HCT116 (cell line): ENCODE results near the gene FERMT2. TPM values are rescaled to one million over a fixed set of nuclear protein-coding genes. Genes with fewer than 3 reads are reported as not detected.
A peak's percentile ranks its signal among the peaks of the same experiment; 100 is the strongest.

ENCODE experiments used
- ATAC-seq: fragments of 200-7000 bp; cut with Tn5 transposase; 2 replicates; pipeline ENCODE4 v1.9.1; 2020; ENCODE audit warnings: mild to moderate bottlenecking, moderate library complexity
- BruUV-seq: library from RNA; stranded (reverse); fragments of 400-500 nt; replicated peaks from 2 replicates; lab custom pipeline; 2021; lab: Mats Ljungman, UMichigan
- CTCF ChIA-PET: fragments of 300-600 bp; sonication (Branson Sonifier 250); formaldehyde crosslinking; loops from one replicate; lab custom pipeline; 2021; ENCODE audit warnings: antibody characterized with exemption; lab: Charles Lee
- POLR2A ChIA-PET: fragments of 300-600, 350-600 bp; sonication (Branson Sonifier 250); formaldehyde crosslinking; loops from one replicate; lab custom pipeline; 2021; ENCODE audit warnings: antibody characterized with exemption; lab: Charles Lee
- RAD21 ChIA-PET, 2 experiments: fragments of 300-600 bp; sonication (Branson Sonifier 250); formaldehyde crosslinking; loops; one replicate each; lab custom pipeline; 2023; ENCODE audit warnings: low total read pairs in 2 of 2; ENCODE audit not compliant: uncharacterized antibody in 2 of 2, unreplicated experiment in 2 of 2, low non-redundant PET in 1 of 2; lab: Charles Lee
- DNase-seq: peaks from one replicate; pipeline ENCODE4 v3.0.0-alpha.2; 2010; ENCODE audit warnings: low read depth, low spot score
- H2AFZ ChIP-seq: fragments of 200-600 bp; shearing (Covaris generic), sonication (generic); 2 replicates; pipeline ENCODE4 v1.6.1; 2017; ENCODE audit warnings: low read depth, mixed run types, mixed read lengths, antibody characterized with exemption, low read length; ENCODE audit not compliant: poor library complexity, severe bottlenecking
- H3K27ac ChIP-seq: 2 replicates; pipeline ENCODE4 v1.5.1; 2012; ENCODE audit warnings: low read depth, low read length
- H3K27me3 ChIP-seq: fragments of 200-600 bp; sonication (generic); 2 replicates; pipeline ENCODE4 v1.6.1; 2016; ENCODE audit warnings: mixed run types, low read length, mixed read lengths; ENCODE audit not compliant: insufficient read depth
- H3K36me3 ChIP-seq, 2 experiments: fragments of 200-500 bp in 1 of 2; fragments of 200-600 bp in 1 of 2; sonication (Bioruptor generic) in 1 of 2; sonication (generic) in 1 of 2; 2 replicates each; pipeline versions ENCODE4 v1.5.1 to v1.6.1; 2014 to 2016; ENCODE audit warnings: low read length in 2 of 2, inconsistent platforms in 1 of 2, mixed read lengths in 1 of 2, mixed run types in 1 of 2; ENCODE audit not compliant: insufficient read depth in 2 of 2, control insufficient read depth in 1 of 2
- H3K4me1 ChIP-seq, 2 experiments: fragments of 200-600 bp in 1 of 2; sonication (generic) in 1 of 2; 2 replicates each; pipeline versions ENCODE4 v1.5.1 to v1.6.1; 2012 to 2017; ENCODE audit warnings: low read length in 2 of 2, inconsistent platforms in 1 of 2, mild to moderate bottlenecking in 1 of 2, mixed read lengths in 1 of 2, mixed run types in 1 of 2, moderate library complexity in 1 of 2; ENCODE audit not compliant: insufficient read depth in 2 of 2, control insufficient read depth in 1 of 2
- H3K4me2 ChIP-seq: fragments of 200-600 bp; sonication (generic); 2 replicates; pipeline ENCODE4 v1.6.1; 2017; ENCODE audit warnings: mixed run types, low read length, mixed read lengths
- H3K4me3 ChIP-seq, 2 experiments: fragments of 200-600 bp in 1 of 2; sonication (generic) in 1 of 2; replicated peaks in 1 of 2; 2 replicates each; pipeline ENCODE4 v1.5.1; 2011 to 2016; ENCODE audit warnings: low read length in 2 of 2, control low read depth in 1 of 2, low read depth in 1 of 2, mild to moderate bottlenecking in 1 of 2, mixed read lengths in 1 of 2, mixed run types in 1 of 2
- H3K79me2 ChIP-seq: fragments of 200-600 bp; sonication (generic); 2 replicates; pipeline ENCODE4 v1.6.1; 2017; ENCODE audit warnings: mild to moderate bottlenecking, mixed run types, low read length, moderate library complexity, mixed read lengths; ENCODE audit not compliant: insufficient read depth
- H3K9ac ChIP-seq: fragments of 200-600 bp; sonication (generic); 2 replicates; pipeline ENCODE4 v1.6.1; 2016; ENCODE audit warnings: low read length, mixed read lengths
- H3K9me2 ChIP-seq: fragments of 200-600 bp; sonication (generic), shearing (Covaris generic); 2 replicates; pipeline ENCODE4 v1.6.1; 2017; ENCODE audit warnings: mixed run types, mild to moderate bottlenecking, moderate library complexity; ENCODE audit not compliant: insufficient read depth
- H3K9me3 ChIP-seq, 2 experiments: fragments of 200-500 bp in 1 of 2; fragments of 200-600 bp in 1 of 2; sonication (Bioruptor generic) in 1 of 2; sonication (generic) in 1 of 2; 2 replicates each; pipeline ENCODE4 v1.6.1; 2014 to 2017; ENCODE audit warnings: low read length in 2 of 2, mixed read lengths in 2 of 2, inconsistent platforms in 1 of 2, low read depth in 1 of 2, mild to moderate bottlenecking in 1 of 2, mixed run types in 1 of 2, moderate library complexity in 1 of 2; ENCODE audit not compliant: control insufficient read depth in 1 of 2, insufficient read depth in 1 of 2
- H4K20me1 ChIP-seq: fragments of 200-600 bp; sonication (generic), shearing (Covaris generic); 2 replicates; pipeline ENCODE4 v1.6.1; 2017; ENCODE audit warnings: mixed run types, mild to moderate bottlenecking, moderate library complexity; ENCODE audit not compliant: insufficient read depth
- CBX3 ChIP-seq: IDR thresholded peaks from 2 replicates; pipeline ENCODE4 v1.6.1; 2012; ENCODE audit warnings: low read depth
- CEBPB ChIP-seq: IDR thresholded peaks from 2 replicates; pipeline ENCODE4 v1.6.1; 2012; ENCODE audit warnings: low read depth
- EGR1 ChIP-seq: IDR thresholded peaks from 2 replicates; pipeline ENCODE4 v1.6.1; 2012; ENCODE audit warnings: low read depth
- ELF1 ChIP-seq: IDR thresholded peaks from 2 replicates; pipeline ENCODE4 v1.6.1; 2012; ENCODE audit warnings: low read depth, borderline replicate concordance
- EZH2phosphoT487 ChIP-seq: fragments of 200-600 bp; IDR thresholded peaks from 2 replicates; pipeline ENCODE4 v1.6.1; 2018; ENCODE audit warnings: antibody characterized with exemption, borderline replicate concordance
- JUND ChIP-seq: IDR thresholded peaks from 2 replicates; pipeline ENCODE4 v1.6.1; 2012
- POLR2A ChIP-seq: IDR thresholded peaks from 2 replicates; pipeline ENCODE4 v1.7.0; 2011; ENCODE audit warnings: borderline replicate concordance; ENCODE audit not compliant: insufficient read depth, insufficient read length; ENCODE audit errors: extremely low read depth
- RAD21 ChIP-seq: IDR thresholded peaks from 2 replicates; pipeline ENCODE4 v1.6.1; 2012; ENCODE audit warnings: low read depth, mild to moderate bottlenecking
- SP1 ChIP-seq: IDR thresholded peaks from 2 replicates; pipeline ENCODE4 v1.6.1; 2012; ENCODE audit warnings: low read depth
- SRF ChIP-seq: IDR thresholded peaks from 2 replicates; pipeline ENCODE4 v1.6.1; 2012; ENCODE audit warnings: low read depth
- TCF7L2 ChIP-seq: IDR thresholded peaks from 2 replicates; pipeline ENCODE4 v1.7.0; 2011; ENCODE audit warnings: borderline replicate concordance, inconsistent platforms; ENCODE audit not compliant: insufficient read depth, insufficient read length; ENCODE audit errors: extremely low read depth
- YY1 ChIP-seq: IDR thresholded peaks from 2 replicates; pipeline ENCODE4 v1.6.1; 2011; ENCODE audit warnings: low read length, low read depth, moderate library complexity, mild to moderate bottlenecking; ENCODE audit not compliant: insufficient replicate concordance; ENCODE audit errors: extremely low read depth
- ZFX ChIP-seq: fragments of 450-650 bp; IDR thresholded peaks from 2 replicates; pipeline ENCODE4 v1.6.1; 2017
- intact Hi-C: fragments of 100-400 bp; cut with micrococcal nuclease; formaldehyde crosslinking; loops from 2 replicates; pipeline ENCODE4 v1.10.0; 2022
- total RNA-seq: library from RNA; stranded (reverse); gene quantifications from one replicate; pipeline ENCODE4 v1.2.1, GENCODE V29; 2021; ENCODE audit not compliant: unreplicated experiment
- TF ChIP-seq, protein P1 (sequence below): IDR thresholded peaks from 2 replicates; pipeline ENCODE4 v1.6.1; 2012
- TF ChIP-seq, protein P2 (sequence below): IDR thresholded peaks from 2 replicates; pipeline ENCODE4 v1.6.1; 2012
- TF ChIP-seq, protein P3 (sequence below), 3 experiments: fragments of 200-600 bp in 1 of 3; sonication (generic) in 1 of 3; IDR thresholded peaks in 2 of 3; conservative IDR thresholded peaks in 1 of 3; 2 replicates each; pipeline ENCODE4 v1.5.1; 2012 to 2017; ENCODE audit warnings: low read depth in 2 of 3, low read length in 2 of 3, antibody characterized with exemption in 1 of 3, borderline replicate concordance in 1 of 3, control low read depth in 1 of 3, mild to moderate bottlenecking in 1 of 3, mixed read lengths in 1 of 3, mixed run types in 1 of 3, moderate library complexity in 1 of 3; ENCODE audit not compliant: insufficient read depth in 1 of 3

FERMT2 gene
- total RNA-seq, 1 experiment from 2014 or later: 24.8 TPM

DNA sequence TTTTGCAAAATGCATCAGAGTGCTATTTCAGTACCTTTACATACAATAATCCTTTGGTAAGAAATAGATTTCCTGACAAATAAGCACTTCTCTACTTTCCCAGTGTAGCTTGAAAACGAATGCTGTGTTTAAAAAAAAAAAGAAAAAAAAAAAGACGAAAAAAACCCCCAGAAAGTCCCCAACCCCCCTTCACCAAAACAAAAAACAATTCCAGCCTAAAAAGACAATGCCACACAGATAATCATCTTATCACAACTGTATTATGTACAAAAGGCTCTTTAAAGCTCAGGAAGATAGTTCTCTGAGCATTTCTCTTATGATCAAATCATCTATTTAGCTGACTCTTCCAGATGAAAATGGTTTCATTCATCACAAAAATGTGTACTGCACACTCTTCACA, 1.6 kb downstream of the FERMT2 start:
- H4K20me1 ChIP-seq: peaks cover 3% of the 10 kb centered on the region; the same call in 1 of the 2 replicates
- DNase-seq: no peak
- intact Hi-C loops: no loop called here
- peaks cover 11 to 22% of the 10 kb centered on the region in 2 experiments; a peak in 3 of 4 replicates for H3K4me1 ChIP-seq
- peaks cover 43% of the 10 kb centered on the region for H3K79me2 ChIP-seq
- ChIA-PET POLR2A (interaction anchor here (0.7 to 1.4 kb wide), 2 partner anchors 12 to 598 kb away, joined by 3 to 4 read pairs; no protein-coding TSS in a partner anchor), RAD21 (interaction anchor here in 1 of 2 experiments (0.7 kb wide), 1 partner anchor 31 kb away, joined by 4 read pairs; no protein-coding TSS in a partner anchor), CTCF (no interaction called here)
- TF ChIP-seq, protein P1, sequence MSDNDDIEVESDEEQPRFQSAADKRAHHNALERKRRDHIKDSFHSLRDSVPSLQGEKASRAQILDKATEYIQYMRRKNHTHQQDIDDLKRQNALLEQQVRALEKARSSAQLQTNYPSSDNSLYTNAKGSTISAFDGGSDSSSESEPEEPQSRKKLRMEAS: no peak
- TF ChIP-seq, protein P2, sequence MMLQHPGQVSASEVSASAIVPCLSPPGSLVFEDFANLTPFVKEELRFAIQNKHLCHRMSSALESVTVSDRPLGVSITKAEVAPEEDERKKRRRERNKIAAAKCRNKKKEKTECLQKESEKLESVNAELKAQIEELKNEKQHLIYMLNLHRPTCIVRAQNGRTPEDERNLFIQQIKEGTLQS: no peak
- TF ChIP-seq ZFX: no peak
- no peak for TF ChIP-seq POLR2A
- TF ChIP-seq EZH2phosphoT487: no peak
- no peak for TF ChIP-seq CEBPB
- no peaks in the 10 kb centered on the region for H3K9me2 ChIP-seq
- peak overlapping the region; percentile 86 for H3K4me2 ChIP-seq
- H3K9me3 ChIP-seq: no peaks in the 10 kb centered on the region
- no peak overlapping the region for H3K27ac ChIP-seq
- no peak overlapping the region for H2AFZ ChIP-seq
- H3K27me3 ChIP-seq: no peaks in the 10 kb centered on the region
- ATAC-seq: no peak
- no TSS peak for BruUV-seq
- peak overlapping the region; percentile 80 to 92 for H3K4me3 ChIP-seq
- peaks cover 0 to 2% of the 10 kb centered on the region in 2 experiments; a peak in 2 of 4 replicates for H3K36me3 ChIP-seq
- peak overlapping the region; percentile 75 for H3K9ac ChIP-seq

DNA sequence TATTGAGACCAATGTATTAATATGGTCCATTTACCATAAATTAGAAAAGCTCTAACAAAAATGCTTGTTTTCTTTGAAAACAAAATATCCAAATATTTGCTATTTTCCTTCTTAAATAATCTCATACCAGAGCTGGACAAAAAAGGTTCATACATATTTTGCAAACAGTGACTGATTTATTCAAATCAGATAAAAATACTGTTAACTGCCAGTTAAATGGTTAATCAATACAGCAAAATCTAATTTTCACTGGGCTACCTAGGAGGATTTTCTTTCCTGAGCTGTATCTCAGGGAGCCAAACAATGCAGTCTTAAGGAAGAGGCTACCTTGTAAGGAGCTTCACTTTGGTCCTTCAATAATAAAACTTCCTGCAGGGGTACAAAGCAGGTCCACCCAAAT, 2.0 kb downstream of the FERMT2 start:
- RAD21 ChIA-PET: no interaction called here
- no peak overlapping the region; a peak in 1 of 4 replicates for H3K4me3 ChIP-seq
- H3K4me2 ChIP-seq: peak overlapping the region; percentile 86
- intact Hi-C loops: no loop called here
- peaks cover 11 to 22% of the 10 kb centered on the region in 2 experiments; a peak in 3 of 4 replicates for H3K4me1 ChIP-seq
- H3K9me2 ChIP-seq: no peaks in the 10 kb centered on the region
- H2AFZ ChIP-seq: no peak overlapping the region
- H3K9ac ChIP-seq: no peak overlapping the region
- H3K27me3 ChIP-seq: no peaks in the 10 kb centered on the region
- DNase-seq: no peak
- peaks cover 0 to 2% of the 10 kb centered on the region in 2 experiments; a peak in 2 of 4 replicates for H3K36me3 ChIP-seq
- peaks cover 3% of the 10 kb centered on the region; the same call in 1 of the 2 replicates for H4K20me1 ChIP-seq
- H3K27ac ChIP-seq: no peak overlapping the region
- CTCF ChIA-PET: no interaction called here
- POLR2A ChIA-PET: interaction anchor here (0.7 to 1.4 kb wide), 2 partner anchors 12 to 598 kb away, joined by 3 to 4 read pairs; no protein-coding TSS in a partner anchor
- BruUV-seq: no TSS peak
- H3K79me2 ChIP-seq: peaks cover 43% of the 10 kb centered on the region
- H3K9me3 ChIP-seq: no peaks in the 10 kb centered on the region
- ATAC-seq: no peak
- TF ChIP-seq YY1: no peak
- TF ChIP-seq, protein P3, sequence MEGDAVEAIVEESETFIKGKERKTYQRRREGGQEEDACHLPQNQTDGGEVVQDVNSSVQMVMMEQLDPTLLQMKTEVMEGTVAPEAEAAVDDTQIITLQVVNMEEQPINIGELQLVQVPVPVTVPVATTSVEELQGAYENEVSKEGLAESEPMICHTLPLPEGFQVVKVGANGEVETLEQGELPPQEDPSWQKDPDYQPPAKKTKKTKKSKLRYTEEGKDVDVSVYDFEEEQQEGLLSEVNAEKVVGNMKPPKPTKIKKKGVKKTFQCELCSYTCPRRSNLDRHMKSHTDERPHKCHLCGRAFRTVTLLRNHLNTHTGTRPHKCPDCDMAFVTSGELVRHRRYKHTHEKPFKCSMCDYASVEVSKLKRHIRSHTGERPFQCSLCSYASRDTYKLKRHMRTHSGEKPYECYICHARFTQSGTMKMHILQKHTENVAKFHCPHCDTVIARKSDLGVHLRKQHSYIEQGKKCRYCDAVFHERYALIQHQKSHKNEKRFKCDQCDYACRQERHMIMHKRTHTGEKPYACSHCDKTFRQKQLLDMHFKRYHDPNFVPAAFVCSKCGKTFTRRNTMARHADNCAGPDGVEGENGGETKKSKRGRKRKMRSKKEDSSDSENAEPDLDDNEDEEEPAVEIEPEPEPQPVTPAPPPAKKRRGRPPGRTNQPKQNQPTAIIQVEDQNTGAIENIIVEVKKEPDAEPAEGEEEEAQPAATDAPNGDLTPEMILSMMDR (IDR thresholded peaks at IDR 0.05 in 2 of 3, conservative IDR thresholded peaks at IDR 0.05 in 1 of 3; ENCODE audit: borderline replicate concordance in 1 of 3, insufficient read depth in 1 of 3, low read depth in 2 of 3, low read length in 2 of 3): no peak
- TF ChIP-seq EGR1: no peak
- no peak for TF ChIP-seq SRF
- TF ChIP-seq, protein P1: no peak
- TF ChIP-seq EZH2phosphoT487: no peak
- no peak for TF ChIP-seq ZFX
- TF ChIP-seq ELF1: no peak
- TF ChIP-seq JUND: no peak
- no peak for TF ChIP-seq SP1
- no peak for TF ChIP-seq CBX3
- no peak for TF ChIP-seq RAD21
- TF ChIP-seq TCF7L2: no peak
